Measurements from ENCODE around the gene FBXO15. TPM values are rescaled to one million over a fixed set of nuclear protein-coding genes. Genes with fewer than 3 reads are reported as not detected.

The FBXO15 gene
- total RNA-seq, 1 donor from 2014 or later, result 1.2 TPM

- no peak overlapping the region for H3K4me3 Mint-ChIP-seq (ENCODE audit: unreplicated experiment)
- DNase-seq (ENCODE audit: low read depth), result no peak
- H3K9me3 ChIP-seq (ENCODE audit: insufficient read depth, low read depth, low read length), result no peaks in the 10 kb centered on the region
- no peaks in the 10 kb centered on the region for H3K27me3 Mint-ChIP-seq (ENCODE audit: low read depth, unreplicated experiment)
- H3K36me3 ChIP-seq (ENCODE audit: insufficient read depth, low read length), result no peaks in the 10 kb centered on the region
- no peak for FAIRE-seq
- no peaks in the 10 kb centered on the region for H3K36me3 Mint-ChIP-seq (ENCODE audit: low read depth, unreplicated experiment)
- TF ChIP-seq CTCF (IDR thresholded peaks at IDR 0.05; ENCODE audit: insufficient read depth, low read depth, low read length), result no peak
- no peak for TF ChIP-seq EZH2 (IDR thresholded peaks at IDR 0.05; ENCODE audit: insufficient read depth, low read length)
- H3K27me3 ChIP-seq (ENCODE audit: insufficient read depth, low read length), result peaks cover 8% of the 10 kb centered on the region
- H3K4me3 ChIP-seq (ENCODE audit: insufficient read depth, low read depth, low read length), result no peak overlapping the region
- no peaks in the 10 kb centered on the region for H4K20me1 ChIP-seq (ENCODE audit: insufficient read depth, low read length)
- no peak overlapping the region for H3K4me2 ChIP-seq (ENCODE audit: low read length)
- no peak overlapping the region for H3K27ac ChIP-seq (ENCODE audit: low read depth, low read length)
- no peak overlapping the region for H2AFZ ChIP-seq (ENCODE audit: low read depth, low read length)
- H3K4me1 Mint-ChIP-seq (ENCODE audit: low read depth, unreplicated experiment), result no peaks in the 10 kb centered on the region
- no peaks in the 10 kb centered on the region for H3K4me1 ChIP-seq (ENCODE audit: insufficient read depth, low read length)
- no peaks in the 10 kb centered on the region for H3K79me2 ChIP-seq (ENCODE audit: insufficient read depth, low read length)
- peaks cover 4% of the 10 kb centered on the region for H3K9me3 Mint-ChIP-seq (ENCODE audit: unreplicated experiment)
- H3K9ac ChIP-seq (ENCODE audit: low read length), result no peak overlapping the region
- H3K27ac Mint-ChIP-seq (ENCODE audit: unreplicated experiment), result no peak overlapping the region
These were observed 35.5 kb upstream of the FBXO15 start for GRCh38 chr18:74183130-74183529.

- Mint-ChIP-seq H3K4me3 (ENCODE audit: unreplicated experiment) (no peak overlapping the region), H3K36me3 (ENCODE audit: low read depth, unreplicated experiment) (no peaks in the 10 kb centered on the region), H3K27me3 (ENCODE audit: low read depth, unreplicated experiment) (no peaks in the 10 kb centered on the region), H3K27ac (ENCODE audit: unreplicated experiment) (no peak overlapping the region), H3K4me1 (ENCODE audit: low read depth, unreplicated experiment) (no peaks in the 10 kb centered on the region), H3K9me3 (ENCODE audit: unreplicated experiment) (peaks cover 4% of the 10 kb centered on the region)
- H3K4me1 ChIP-seq (ENCODE audit: insufficient read depth, low read length), result no peaks in the 10 kb centered on the region
- H4K20me1 ChIP-seq (ENCODE audit: insufficient read depth, low read length), result no peaks in the 10 kb centered on the region
- H3K9ac ChIP-seq (ENCODE audit: low read length), result no peak overlapping the region
- H3K9me3 ChIP-seq (ENCODE audit: insufficient read depth, low read depth, low read length), result no peaks in the 10 kb centered on the region
- H3K4me2 ChIP-seq (ENCODE audit: low read length), result no peak overlapping the region
- H3K79me2 ChIP-seq (ENCODE audit: insufficient read depth, low read length), result no peaks in the 10 kb centered on the region
- no peaks in the 10 kb centered on the region for H3K36me3 ChIP-seq (ENCODE audit: insufficient read depth, low read length)
- TF ChIP-seq CTCF (IDR thresholded peaks at IDR 0.05; ENCODE audit: insufficient read depth, low read depth, low read length) (no peak), EZH2 (IDR thresholded peaks at IDR 0.05; ENCODE audit: insufficient read depth, low read length) (no peak)
- no peak overlapping the region for H3K4me3 ChIP-seq (ENCODE audit: insufficient read depth, low read depth, low read length)
- FAIRE-seq, result no peak
- H3K27me3 ChIP-seq (ENCODE audit: insufficient read depth, low read length), result peaks cover 8% of the 10 kb centered on the region
- no peak for DNase-seq (ENCODE audit: low read depth)
- H2AFZ ChIP-seq (ENCODE audit: low read depth, low read length), result no peak overlapping the region
- no peak overlapping the region for H3K27ac ChIP-seq (ENCODE audit: low read depth, low read length)
These were observed 34.7 kb upstream of the FBXO15 start for GRCh38 chr18:74182335-74182734.

GRCh38 chr18:74179623-74180199 is 32.1 kb upstream of the FBXO15 start:
- H3K27ac Mint-ChIP-seq (ENCODE audit: unreplicated experiment), result no peak overlapping the region
- H3K27me3 Mint-ChIP-seq (ENCODE audit: low read depth, unreplicated experiment), result peaks cover 13% of the 10 kb centered on the region
- H3K79me2 ChIP-seq (ENCODE audit: insufficient read depth, low read length), result no peaks in the 10 kb centered on the region
- H3K9ac ChIP-seq (ENCODE audit: low read length), result no peak overlapping the region
- H3K4me2 ChIP-seq (ENCODE audit: low read length), result no peak overlapping the region
- no peak overlapping the region for H3K27ac ChIP-seq (ENCODE audit: low read depth, low read length)
- peaks cover 7% of the 10 kb centered on the region for H3K27me3 ChIP-seq (ENCODE audit: insufficient read depth, low read length)
- H3K36me3 ChIP-seq (ENCODE audit: insufficient read depth, low read length), result no peaks in the 10 kb centered on the region
- H3K4me3 Mint-ChIP-seq (ENCODE audit: unreplicated experiment), result no peak overlapping the region
- H2AFZ ChIP-seq (ENCODE audit: low read depth, low read length), result no peak overlapping the region
- H3K4me1 Mint-ChIP-seq (ENCODE audit: low read depth, unreplicated experiment), result no peaks in the 10 kb centered on the region
- H3K4me1 ChIP-seq (ENCODE audit: insufficient read depth, low read length), result no peaks in the 10 kb centered on the region
- no peaks in the 10 kb centered on the region for H4K20me1 ChIP-seq (ENCODE audit: insufficient read depth, low read length)
- H3K36me3 Mint-ChIP-seq (ENCODE audit: low read depth, unreplicated experiment), result no peaks in the 10 kb centered on the region
- H3K9me3 ChIP-seq (ENCODE audit: insufficient read depth, low read depth, low read length), result no peaks in the 10 kb centered on the region
- TF ChIP-seq EZH2 (IDR thresholded peaks at IDR 0.05; ENCODE audit: insufficient read depth, low read length) (no peak), CTCF (IDR thresholded peaks at IDR 0.05; ENCODE audit: insufficient read depth, low read depth, low read length) (no peak)
- DNase-seq (ENCODE audit: low read depth) (no peak), FAIRE-seq (no peak)
- peaks cover 4% of the 10 kb centered on the region for H3K9me3 Mint-ChIP-seq (ENCODE audit: unreplicated experiment)
- H3K4me3 ChIP-seq (ENCODE audit: insufficient read depth, low read depth, low read length), result no peak overlapping the region

All from astrocyte (in vitro differentiated cells and primary cell).